Activated T-cell treated with anti-CD3 and anti-CD28 coated beads for 48 hours (primary cell): ENCODE results near the gene GRIPAP1.

Source experiments
- DNase-seq: peaks from one replicate; pipeline ENCODE4 v3.0.0-alpha.2; 2020; ENCODE audit warnings: low read depth

The GRIPAP1 gene

DNA sequence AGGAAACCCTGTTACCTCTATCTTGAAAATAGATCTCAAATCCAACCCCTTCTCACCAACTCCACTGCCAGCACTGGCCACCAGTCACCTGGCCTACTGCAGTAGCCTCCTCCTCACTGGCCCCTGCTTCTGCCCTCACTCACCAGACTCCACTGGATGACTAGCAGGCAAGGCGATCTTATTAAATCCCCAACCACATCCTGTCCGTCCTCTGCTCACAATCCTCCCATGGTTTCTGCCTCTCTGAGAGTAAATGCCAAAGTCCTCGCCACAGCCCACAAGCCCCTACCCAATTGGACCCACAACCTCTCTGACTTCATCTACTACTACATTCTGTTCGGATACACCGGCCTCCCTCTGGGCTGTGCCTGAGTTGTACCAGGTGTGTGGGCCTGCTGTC is 77.8 kb downstream of the GRIPAP1 start:
- no peak for DNase-seq

DNA sequence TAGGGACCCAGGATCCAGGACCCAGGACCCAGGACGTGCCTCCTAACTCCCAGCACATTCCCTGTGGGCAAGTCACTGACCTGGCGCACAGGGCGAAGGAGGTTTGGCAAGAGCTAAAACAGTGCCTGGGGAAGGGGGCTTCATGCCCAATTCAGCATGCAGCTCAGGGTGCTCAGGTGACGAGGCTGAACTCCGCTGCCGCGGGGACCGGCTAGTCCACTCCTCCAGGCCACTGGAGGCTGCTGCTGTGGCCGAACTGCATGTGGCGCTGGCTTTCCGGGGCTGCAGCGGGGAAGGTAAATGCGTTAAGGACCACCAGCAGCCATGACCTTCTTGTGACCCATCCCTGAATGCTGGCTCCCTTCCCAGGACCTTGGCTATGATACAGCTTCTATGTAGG is 78.3 kb downstream of the GRIPAP1 start:
- DNase-seq: no peak
